GM10266 (cell line): ENCODE results near the gene IL22RA2.
"Not testable (repeated sequence)": the region's sequence is repeated elsewhere in the genome, so short reads cannot be mapped to it uniquely, and the experiment has no call there.

Source experiments
- DNase-seq: peaks from one replicate; pipeline ENCODE4 v3.0.0; 2012; ENCODE audit errors: extremely low spot score
- TF ChIP-seq, protein P1 (sequence below): IDR thresholded peaks from 2 replicates; pipeline ENCODE4 v1.5.1; 2012; ENCODE audit warnings: mild to moderate bottlenecking, low read depth; ENCODE audit not compliant: control insufficient read depth, insufficient read depth; ENCODE audit errors: missing control alignments

The IL22RA2 gene

DNA sequence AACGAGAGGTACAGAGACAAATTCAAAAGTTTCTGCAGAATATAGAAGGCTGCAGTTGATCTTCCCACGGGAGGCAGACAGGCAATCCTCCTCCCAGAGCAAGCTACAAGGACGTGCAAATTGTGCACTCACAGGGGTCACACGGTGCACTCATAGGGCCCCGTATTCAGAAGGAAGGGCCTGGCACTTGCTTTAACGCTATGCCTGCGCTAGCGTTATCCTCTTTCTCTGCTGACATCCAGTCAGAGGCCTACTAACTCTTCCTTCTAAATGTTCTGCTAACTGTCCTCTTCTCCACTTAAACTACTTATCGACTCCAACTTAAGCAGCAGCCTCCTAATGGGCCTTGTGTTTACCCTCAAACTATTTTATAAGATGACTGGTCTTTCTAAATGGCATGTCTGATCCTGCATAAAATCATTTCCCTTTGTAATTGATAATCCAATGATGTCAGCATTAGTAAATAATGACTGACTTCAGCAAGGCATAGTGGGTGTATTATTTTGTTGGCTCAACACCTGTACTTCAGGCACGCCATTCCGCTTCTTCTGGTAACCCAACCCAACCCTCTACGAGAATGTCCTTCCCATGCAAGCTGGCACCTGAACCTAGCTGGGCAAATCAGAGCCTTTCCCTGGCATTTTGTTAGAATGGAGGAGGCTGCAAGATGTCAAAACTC lies 43.6 kb upstream of the IL22RA2 start:
- no peak for DNase-seq
- TF ChIP-seq, protein P1, sequence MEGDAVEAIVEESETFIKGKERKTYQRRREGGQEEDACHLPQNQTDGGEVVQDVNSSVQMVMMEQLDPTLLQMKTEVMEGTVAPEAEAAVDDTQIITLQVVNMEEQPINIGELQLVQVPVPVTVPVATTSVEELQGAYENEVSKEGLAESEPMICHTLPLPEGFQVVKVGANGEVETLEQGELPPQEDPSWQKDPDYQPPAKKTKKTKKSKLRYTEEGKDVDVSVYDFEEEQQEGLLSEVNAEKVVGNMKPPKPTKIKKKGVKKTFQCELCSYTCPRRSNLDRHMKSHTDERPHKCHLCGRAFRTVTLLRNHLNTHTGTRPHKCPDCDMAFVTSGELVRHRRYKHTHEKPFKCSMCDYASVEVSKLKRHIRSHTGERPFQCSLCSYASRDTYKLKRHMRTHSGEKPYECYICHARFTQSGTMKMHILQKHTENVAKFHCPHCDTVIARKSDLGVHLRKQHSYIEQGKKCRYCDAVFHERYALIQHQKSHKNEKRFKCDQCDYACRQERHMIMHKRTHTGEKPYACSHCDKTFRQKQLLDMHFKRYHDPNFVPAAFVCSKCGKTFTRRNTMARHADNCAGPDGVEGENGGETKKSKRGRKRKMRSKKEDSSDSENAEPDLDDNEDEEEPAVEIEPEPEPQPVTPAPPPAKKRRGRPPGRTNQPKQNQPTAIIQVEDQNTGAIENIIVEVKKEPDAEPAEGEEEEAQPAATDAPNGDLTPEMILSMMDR, result no peak

DNA sequence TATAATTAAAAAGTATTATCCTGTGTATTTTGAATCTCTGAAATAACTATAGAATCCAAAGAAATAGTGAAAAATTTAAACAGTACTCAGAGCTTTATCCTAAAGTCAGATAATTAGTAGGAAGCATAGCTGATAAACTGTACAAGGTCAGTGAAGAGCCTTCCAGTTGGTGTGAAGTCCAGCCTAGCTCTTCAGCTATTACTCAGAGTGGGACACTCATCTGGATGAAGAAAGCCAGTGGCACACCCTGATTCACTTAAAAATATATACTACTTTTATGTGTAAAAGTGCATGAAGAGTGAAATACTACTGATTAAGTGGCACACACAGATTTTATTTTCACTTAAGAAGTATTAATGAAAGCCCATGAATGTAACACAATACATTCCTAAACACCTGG lies 42.7 kb upstream of the IL22RA2 start:
- TF ChIP-seq, protein P1, result no peak
- DNase-seq, result no peak

DNA sequence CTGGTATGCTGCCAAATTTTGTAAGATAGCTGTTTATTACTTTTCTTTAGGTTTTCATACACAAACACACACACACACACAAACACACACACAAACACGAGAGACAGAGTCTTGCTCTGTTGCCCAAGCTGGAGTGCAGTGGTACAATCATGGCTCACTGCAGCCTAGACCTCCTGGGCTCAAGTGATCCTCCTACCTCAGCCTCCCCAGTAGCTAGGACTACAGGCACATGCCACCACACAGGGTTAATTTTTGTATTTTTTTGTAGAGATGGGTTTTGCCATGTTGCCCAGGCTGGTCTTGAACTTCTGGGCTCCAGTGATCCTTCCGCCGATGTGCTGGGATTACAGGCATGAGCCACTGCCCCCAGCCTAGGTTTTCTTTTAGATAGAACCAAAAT lies 42.2 kb upstream of the IL22RA2 start:
- not testable (repeated sequence) for DNase-seq

DNA sequence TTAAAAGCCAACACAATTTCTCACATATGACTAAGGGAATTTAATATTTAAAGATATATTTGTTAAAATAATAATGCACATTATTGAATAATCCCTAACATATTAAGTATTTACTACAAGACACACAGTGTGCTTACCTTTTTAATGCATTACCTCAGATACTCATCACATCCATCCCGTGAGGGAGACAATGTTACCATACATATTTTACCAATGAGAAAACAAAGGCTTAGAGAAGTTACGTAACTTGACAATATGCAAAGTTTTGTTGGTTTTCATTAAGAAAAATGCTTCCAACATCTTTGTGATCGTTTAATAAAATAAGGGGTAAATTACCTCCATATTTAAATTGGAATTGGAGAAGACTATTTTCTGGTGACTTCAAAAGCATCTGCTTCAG lies 41.5 kb upstream of the IL22RA2 start:
- TF ChIP-seq, protein P1, result no peak
- no peak for DNase-seq

DNA sequence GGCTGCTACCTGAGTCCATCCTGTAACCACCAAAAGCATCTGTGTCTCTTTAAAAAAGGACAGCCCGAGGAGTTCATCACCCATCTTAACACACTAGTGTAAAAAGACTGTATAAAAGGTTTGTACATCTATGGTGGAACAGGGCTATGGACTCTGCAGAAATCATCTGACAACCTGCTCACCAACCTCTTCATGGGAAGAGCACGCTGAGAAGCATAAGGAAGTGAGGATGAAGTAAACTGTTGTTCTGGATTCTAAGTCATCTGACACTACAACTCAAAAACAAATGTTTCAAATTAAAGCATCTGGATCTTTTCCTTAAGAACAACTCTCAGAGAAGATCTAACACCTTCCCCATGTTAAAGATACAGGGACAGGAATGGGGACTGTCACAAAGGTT lies 40.4 kb upstream of the IL22RA2 start:
- no peak for DNase-seq
- TF ChIP-seq, protein P1, result no peak

DNA sequence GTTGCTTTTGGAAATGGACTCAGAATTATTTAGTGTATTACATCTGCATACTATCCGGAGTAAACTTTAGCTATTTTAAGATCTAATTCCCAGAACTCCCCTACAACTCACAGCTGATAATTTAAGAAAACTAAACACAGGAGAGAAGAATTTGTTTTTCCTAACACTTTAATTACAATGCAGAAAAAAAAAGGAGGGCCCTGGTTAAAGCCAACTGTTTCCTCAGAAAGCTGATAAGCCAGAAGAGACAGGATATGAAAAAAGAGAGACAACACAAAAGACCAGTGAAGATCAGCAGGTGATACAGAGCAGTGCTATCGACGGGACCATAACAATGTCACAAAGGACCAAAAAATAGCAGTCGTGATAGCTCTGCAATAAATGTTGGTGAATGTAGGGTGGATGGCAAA lies 39.9 kb upstream of the IL22RA2 start:
- TF ChIP-seq, protein P1, result no peak
- no peak for DNase-seq

DNA sequence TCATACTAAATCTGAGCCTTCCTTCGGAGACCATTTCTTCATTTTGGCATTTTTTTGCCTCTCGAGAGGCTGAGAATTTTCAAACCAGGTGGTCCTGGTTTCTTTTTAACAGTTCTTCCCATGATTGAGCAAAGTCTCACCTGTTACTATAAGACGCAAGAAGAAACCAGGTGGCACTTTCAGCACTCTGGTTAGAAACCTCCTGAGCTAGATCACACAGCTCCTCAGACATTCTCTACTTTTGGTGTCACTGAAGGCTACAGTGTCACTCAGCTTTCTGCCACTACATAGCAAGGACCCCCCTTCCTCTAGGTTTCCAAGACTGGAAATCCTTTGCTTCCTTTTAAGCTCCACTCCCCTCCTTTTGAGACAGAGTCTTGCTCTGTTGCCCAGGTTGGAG lies 38.5 kb upstream of the IL22RA2 start:
- TF ChIP-seq, protein P1, result no peak

DNA sequence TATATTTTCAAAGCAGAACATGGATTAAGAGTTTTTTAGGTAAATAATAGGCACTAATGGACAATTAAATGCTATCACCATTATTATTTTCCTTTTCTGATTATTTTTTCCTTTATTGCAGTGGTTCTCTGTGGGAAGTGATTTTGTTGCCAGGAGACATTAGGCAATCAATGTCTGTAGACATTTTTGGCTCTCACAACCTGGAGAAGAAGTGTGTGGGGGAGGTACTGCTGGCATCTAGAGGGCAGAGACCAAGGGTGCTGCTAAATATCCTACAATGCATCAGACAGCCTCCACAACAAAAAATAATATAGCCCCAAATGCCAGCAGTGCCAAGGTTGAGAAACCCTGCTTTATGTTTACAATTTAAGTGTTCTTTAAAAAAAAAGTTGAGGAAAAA lies 37.5 kb upstream of the IL22RA2 start:
- TF ChIP-seq, protein P1, result no peak
- DNase-seq, result no peak

More for the DNA sequence above, 38.5 kb upstream of the IL22RA2 start:
- DNase-seq, result no peak
